Small intestine (tissue), 7 donors: ENCODE results near the gene CXorf49B. TPM values are rescaled to one million over a fixed set of nuclear protein-coding genes. Genes with fewer than 3 reads are reported as not detected.
"Not testable (repeated sequence)": the region's sequence is repeated elsewhere in the genome, so short reads cannot be mapped to it uniquely, and the experiment has no call there.

Experiments
- DNase-seq, 2 donors: peaks; one replicate each; pipeline versions ENCODE4 v3.0.0 to v3.0.0-alpha.2; 2013
- FAIRE-seq: peaks from 2 replicates; lab custom pipeline; 2012; peaks lifted over from hg19 to GRCh38; lab: Jason Lieb, UNC
- H3K27ac ChIP-seq, 3 donors: one replicate each; pipeline ENCODE4 v1.5.1; 2013; ENCODE audit warnings: low read length in 2 of 3, mild to moderate bottlenecking in 2 of 3, control low read depth in 1 of 3, inconsistent platforms in 1 of 3, low read depth in 1 of 3, moderate library complexity in 1 of 3
- H3K27me3 ChIP-seq, 3 donors: one replicate each; pipeline ENCODE4 v1.6.1; 2013; ENCODE audit warnings: low read length in 3 of 3, inconsistent platforms in 1 of 3; ENCODE audit not compliant: control insufficient read depth in 3 of 3, insufficient read depth in 3 of 3
- H3K36me3 ChIP-seq, 3 donors: one replicate each; pipeline ENCODE4 v1.6.1; 2013; ENCODE audit warnings: low read length in 3 of 3, inconsistent platforms in 1 of 3, low read depth in 1 of 3, mild to moderate bottlenecking in 1 of 3, moderate library complexity in 1 of 3; ENCODE audit not compliant: control insufficient read depth in 3 of 3, insufficient read depth in 2 of 3
- H3K4me1 ChIP-seq, 3 donors: one replicate each; pipeline ENCODE4 v1.6.1; 2013; ENCODE audit warnings: low read length in 2 of 3, inconsistent platforms in 1 of 3, low read depth in 1 of 3, mild to moderate bottlenecking in 1 of 3, moderate library complexity in 1 of 3; ENCODE audit not compliant: control insufficient read depth in 3 of 3, insufficient read depth in 2 of 3
- H3K4me3 ChIP-seq, 3 donors: one replicate each; pipeline ENCODE4 v1.5.1; 2013; ENCODE audit warnings: low read length in 3 of 3, control low read depth in 1 of 3, inconsistent platforms in 1 of 3, low read depth in 1 of 3, mild to moderate bottlenecking in 1 of 3, moderate library complexity in 1 of 3
- H3K9me3 ChIP-seq, 2 donors: one replicate each; pipeline ENCODE4 v1.6.1; 2013; ENCODE audit warnings: low read depth in 1 of 2, low read length in 1 of 2; ENCODE audit not compliant: control insufficient read depth in 2 of 2, insufficient read depth in 1 of 2
- WGBS, 3 donors: extraction: QIAGEN DNeasy Blood & Tissue Kit; methylation state at CpG; one replicate each; pipeline ENCODE4 v1.1.7; 2013; 5-methylcytosine and 5-hydroxymethylcytosine counted together
- polyA plus RNA-seq, 4 donors: library from polyadenylated mRNA; stranded (reverse) in 3 of 4; unstranded in 1 of 4; fragments of 200-250 nt in 3 of 4; fragments of 120-200 nt in 1 of 4; gene quantifications; one replicate each; pipeline versions ENCODE4 v1.2.1 to v1.2.3, GENCODE V29; 2013
- donor health status: healthy with polysubstance abuse.
- donor health status: control.
- donor health status: control.
- donor health status: Bipolar disorder and iron deficiency.
- donor health status: healthy.

The CXorf49B gene
- polyA plus RNA-seq, 4 donors, result not detected

- DNase-seq, H3K4me3 ChIP-seq, H3K27ac ChIP-seq, H3K4me1 ChIP-seq, H3K9me3 ChIP-seq, H3K36me3 ChIP-seq, H3K27me3 ChIP-seq, FAIRE-seq: not testable (repeated sequence)
- 80 to 91% (median 89%) methylated on average over 5 of the region's 5 CpGs for WGBS, 3 donors
Measured at GRCh38 chrX:71806450-71806849, 43.3 kb downstream of the CXorf49B start.

GRCh38 chrX:71809886-71810285, 46.7 kb downstream of the CXorf49B start:
- 57 to 66% (median 59%) methylated on average over 10 of the region's 10 CpGs for WGBS, 3 donors
- DNase-seq, result no peak
- no peaks in the 10 kb centered on the region for H3K4me1 ChIP-seq
- no peaks in the 10 kb centered on the region for H3K36me3 ChIP-seq
- no peak for FAIRE-seq
- no peak overlapping the region for H3K27ac ChIP-seq
- no peak overlapping the region for H3K4me3 ChIP-seq
- no peaks in the 10 kb centered on the region for H3K27me3 ChIP-seq
- no peaks in the 10 kb centered on the region for H3K9me3 ChIP-seq

- H3K4me3 ChIP-seq, result no peak overlapping the region
- FAIRE-seq (no peak), DNase-seq (no peak)
- no peaks in the 10 kb centered on the region for H3K9me3 ChIP-seq
- no peaks in the 10 kb centered on the region for H3K27me3 ChIP-seq
- no peak overlapping the region for H3K27ac ChIP-seq
- no peaks in the 10 kb centered on the region for H3K36me3 ChIP-seq
- WGBS, 3 donors, result 79 to 89% (median 83%) methylated on average over 17 to 25 of the region's 25 CpGs
- no peaks in the 10 kb centered on the region for H3K4me1 ChIP-seq
Measured at GRCh38 chrX:71814123-71814912, 51.2 kb downstream of the CXorf49B start.

GRCh38 chrX:71815121-71815905, 52.2 kb downstream of the CXorf49B start:
- no peak for DNase-seq
- Histone ChIP-seq H3K4me3 (no peak overlapping the region), H3K4me1 (no peaks in the 10 kb centered on the region), H3K27me3 (no peaks in the 10 kb centered on the region), H3K36me3 (no peaks in the 10 kb centered on the region), H3K27ac (no peak overlapping the region), H3K9me3 (no peaks in the 10 kb centered on the region)
- WGBS, 3 donors, result 75 to 81% (median 81%) methylated on average over 14 of the region's 14 CpGs
- FAIRE-seq, result no peak

- FAIRE-seq (no peak), DNase-seq (no peak)
- Histone ChIP-seq H3K27ac (no peak overlapping the region), H3K27me3 (no peaks in the 10 kb centered on the region), H3K4me1 (no peaks in the 10 kb centered on the region), H3K4me3 (no peak overlapping the region), H3K36me3 (no peaks in the 10 kb centered on the region), H3K9me3 (no peaks in the 10 kb centered on the region)
- WGBS, 3 donors, result 36 to 75% (median 47%) methylated on average over 1 to 2 of the region's 2 CpGs
Measured at GRCh38 chrX:71815906-71816156, 52.7 kb downstream of the CXorf49B start.

Other genes with a start within 250 kb of the CXorf49B start
- gene OGT, start 230.2 kb upstream of the CXorf49B start, polyA plus RNA-seq, result 100 to 1,000 TPM in 1 of 4 donors, 10 to 100 TPM in 3; 25.4 to 223 (median 29.4) TPM
- 1 to 10 TPM; 1.1 to 1.7 (median 1.5) TPM for gene GCNA, start 184.9 kb upstream of the CXorf49B start, polyA plus RNA-seq
- gene CXCR3, start 144.8 kb upstream of the CXorf49B start, polyA plus RNA-seq, result 1 to 10 TPM in 3 of 4 donors, under 1 TPM in 1; 0.84 to 7.6 (median 4.2) TPM
- gene CXorf49, start 45.1 kb upstream of the CXorf49B start, polyA plus RNA-seq, result not detected
- 1 to 10 TPM in 2 of 4 donors, under 1 TPM in 1, not detected in 1; under 0.01 to 2.9 (median 1.5) TPM for gene NHSL2, start 147.5 kb downstream of the CXorf49B start, polyA plus RNA-seq